Measurements from ENCODE around the gene TOX3. TPM values are rescaled to one million over a fixed set of nuclear protein-coding genes. Genes with fewer than 3 reads are reported as not detected.

TOX3 gene
- total and polyA plus RNA-seq, 2 of the 13 experiments (the other 11 are each of a cell fraction or from before 2014, with no cell fraction given) = 14.5 to 98.6 TPM

GRCh38 chr16:52492789-52493357, 54.1 kb downstream of the TOX3 start (continued):
- TF ChIP-seq ZBTB10 (CRISPR knock-in tag; IDR thresholded peaks at IDR 0.05; ENCODE audit: borderline replicate concordance) (peak; percentile 34; the same call in 1 of the 2 replicates), POLR2G (IDR thresholded peaks at IDR 0.05; ENCODE audit: low read depth, low read length) (peak; percentile 44; the same call in 1 of the 2 replicates), ZGPAT (CRISPR knock-in tag; IDR thresholded peaks at IDR 0.05) (peak; percentile 95), POGZ (CRISPR knock-in tag; IDR thresholded peaks at IDR 0.05) (peak; percentile 92), KLF12 (CRISPR knock-in tag; IDR thresholded peaks at IDR 0.05; ENCODE audit: borderline replicate concordance) (no peak; the same call in 1 of the 2 replicates), ZNF124 (CRISPR knock-in tag; IDR thresholded peaks at IDR 0.05) (no peak), RFX3 (CRISPR knock-in tag; IDR thresholded peaks at IDR 0.05) (no peak), MED1 (CRISPR knock-in tag; IDR thresholded peaks at IDR 0.05) (peak; percentile 97), SP5 (CRISPR knock-in tag; IDR thresholded peaks at IDR 0.05; ENCODE audit: borderline replicate concordance, low read depth) (peak; percentile 51; the same call in 1 of the 2 replicates), ZFP36L1 (CRISPR knock-in tag; IDR thresholded peaks at IDR 0.05) (no peak), ZSCAN31 (CRISPR knock-in tag; IDR thresholded peaks at IDR 0.05; ENCODE audit: low read depth) (no peak), ZNF569 (CRISPR knock-in tag; IDR thresholded peaks at IDR 0.05; ENCODE audit: borderline replicate concordance) (no peak), ZNF510 (CRISPR knock-in tag; IDR thresholded peaks at IDR 0.05; ENCODE audit: low read depth) (no peak)
- TF ChIP-seq, protein P1, sequence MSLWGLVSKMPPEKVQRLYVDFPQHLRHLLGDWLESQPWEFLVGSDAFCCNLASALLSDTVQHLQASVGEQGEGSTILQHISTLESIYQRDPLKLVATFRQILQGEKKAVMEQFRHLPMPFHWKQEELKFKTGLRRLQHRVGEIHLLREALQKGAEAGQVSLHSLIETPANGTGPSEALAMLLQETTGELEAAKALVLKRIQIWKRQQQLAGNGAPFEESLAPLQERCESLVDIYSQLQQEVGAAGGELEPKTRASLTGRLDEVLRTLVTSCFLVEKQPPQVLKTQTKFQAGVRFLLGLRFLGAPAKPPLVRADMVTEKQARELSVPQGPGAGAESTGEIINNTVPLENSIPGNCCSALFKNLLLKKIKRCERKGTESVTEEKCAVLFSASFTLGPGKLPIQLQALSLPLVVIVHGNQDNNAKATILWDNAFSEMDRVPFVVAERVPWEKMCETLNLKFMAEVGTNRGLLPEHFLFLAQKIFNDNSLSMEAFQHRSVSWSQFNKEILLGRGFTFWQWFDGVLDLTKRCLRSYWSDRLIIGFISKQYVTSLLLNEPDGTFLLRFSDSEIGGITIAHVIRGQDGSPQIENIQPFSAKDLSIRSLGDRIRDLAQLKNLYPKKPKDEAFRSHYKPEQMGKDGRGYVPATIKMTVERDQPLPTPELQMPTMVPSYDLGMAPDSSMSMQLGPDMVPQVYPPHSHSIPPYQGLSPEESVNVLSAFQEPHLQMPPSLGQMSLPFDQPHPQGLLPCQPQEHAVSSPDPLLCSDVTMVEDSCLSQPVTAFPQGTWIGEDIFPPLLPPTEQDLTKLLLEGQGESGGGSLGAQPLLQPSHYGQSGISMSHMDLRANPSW (CRISPR knock-in tag; IDR thresholded peaks at IDR 0.05; ENCODE audit: borderline replicate concordance) = 0 out of 2 replicates have a peak, but pooled peaks have one; percentile 43
- TF ChIP-seq, protein P2, sequence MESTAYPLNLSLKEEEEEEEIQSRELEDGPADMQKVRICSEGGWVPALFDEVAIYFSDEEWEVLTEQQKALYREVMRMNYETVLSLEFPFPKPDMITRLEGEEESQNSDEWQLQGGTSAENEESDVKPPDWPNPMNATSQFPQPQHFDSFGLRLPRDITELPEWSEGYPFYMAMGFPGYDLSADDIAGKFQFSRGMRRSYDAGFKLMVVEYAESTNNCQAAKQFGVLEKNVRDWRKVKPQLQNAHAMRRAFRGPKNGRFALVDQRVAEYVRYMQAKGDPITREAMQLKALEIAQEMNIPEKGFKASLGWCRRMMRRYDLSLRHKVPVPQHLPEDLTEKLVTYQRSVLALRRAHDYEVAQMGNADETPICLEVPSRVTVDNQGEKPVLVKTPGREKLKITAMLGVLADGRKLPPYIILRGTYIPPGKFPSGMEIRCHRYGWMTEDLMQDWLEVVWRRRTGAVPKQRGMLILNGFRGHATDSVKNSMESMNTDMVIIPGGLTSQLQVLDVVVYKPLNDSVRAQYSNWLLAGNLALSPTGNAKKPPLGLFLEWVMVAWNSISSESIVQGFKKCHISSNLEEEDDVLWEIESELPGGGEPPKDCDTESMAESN (CRISPR knock-in tag; conservative IDR thresholded peaks at IDR 0.05) = peak; percentile 65
